GM21723 (cell line): ENCODE measurements around the gene UPK3BL1.
A peak's percentile ranks its signal among the peaks of the same experiment; 100 is the strongest.
"Not testable (repeated sequence)": the region's sequence is repeated elsewhere in the genome, so short reads cannot be mapped to it uniquely, and the experiment has no call there.

Experiments used
- ATAC-seq: cut with Tn5 transposase; IDR thresholded peaks from one replicate; pipeline ENCODE4 v1.9.1; 2021; ENCODE audit warnings: mild to moderate bottlenecking, moderate library complexity; ENCODE audit not compliant: unreplicated experiment

Gene UPK3BL1

DNA sequence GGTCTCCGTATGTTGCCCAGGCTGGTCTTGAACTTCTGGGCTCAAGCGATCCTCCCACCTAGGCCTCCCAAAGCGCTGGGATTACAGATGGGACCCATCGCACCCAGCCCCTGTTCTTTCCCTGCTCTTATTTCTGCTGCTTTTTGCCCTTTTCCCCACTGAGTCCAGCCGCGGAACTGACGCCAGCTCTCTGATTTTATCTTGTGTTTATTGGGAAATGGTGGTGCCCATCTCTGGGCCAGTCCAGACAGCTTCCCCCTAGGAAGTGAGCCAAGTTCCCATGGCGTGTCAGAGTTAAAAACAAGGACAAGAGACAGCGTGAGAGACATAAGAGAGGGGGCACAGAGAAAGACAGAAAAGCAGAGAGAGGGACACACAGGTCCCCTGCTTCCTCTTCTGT lies 12.0 kb downstream of the UPK3BL1 start:
- not testable (repeated sequence) for ATAC-seq

DNA sequence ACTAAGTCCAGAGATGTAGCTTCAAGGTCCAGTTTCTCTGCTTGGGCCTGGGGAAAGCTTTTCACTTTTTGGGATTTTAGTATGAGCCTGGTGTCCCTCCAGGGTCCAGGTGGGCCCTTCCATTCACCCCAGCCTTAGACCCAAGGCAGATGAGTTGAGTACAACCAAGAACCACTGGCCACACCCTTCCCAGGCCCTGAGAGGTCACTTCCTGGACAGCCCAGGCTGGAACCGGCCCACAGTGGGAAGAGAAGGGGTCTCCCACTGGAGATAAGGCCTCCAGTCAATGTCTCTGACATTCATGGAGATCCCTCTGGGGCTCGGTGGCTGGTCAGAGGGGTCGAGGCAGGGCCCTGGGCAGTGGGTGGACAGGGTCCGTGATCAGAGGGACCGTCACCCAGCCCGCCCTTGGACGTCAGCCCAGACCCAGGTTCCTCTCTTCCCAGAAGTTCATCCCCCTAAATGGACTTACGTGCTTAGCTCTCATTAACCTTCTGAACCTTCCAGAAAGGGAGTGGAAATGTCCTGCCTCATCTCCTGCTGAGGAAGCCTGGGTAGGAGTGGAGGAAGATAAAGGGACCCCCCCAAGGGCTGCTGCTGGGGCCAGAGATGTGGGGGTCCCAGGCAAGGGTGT lies 15.2 kb downstream of the UPK3BL1 start:
- ATAC-seq: not testable (repeated sequence)

DNA sequence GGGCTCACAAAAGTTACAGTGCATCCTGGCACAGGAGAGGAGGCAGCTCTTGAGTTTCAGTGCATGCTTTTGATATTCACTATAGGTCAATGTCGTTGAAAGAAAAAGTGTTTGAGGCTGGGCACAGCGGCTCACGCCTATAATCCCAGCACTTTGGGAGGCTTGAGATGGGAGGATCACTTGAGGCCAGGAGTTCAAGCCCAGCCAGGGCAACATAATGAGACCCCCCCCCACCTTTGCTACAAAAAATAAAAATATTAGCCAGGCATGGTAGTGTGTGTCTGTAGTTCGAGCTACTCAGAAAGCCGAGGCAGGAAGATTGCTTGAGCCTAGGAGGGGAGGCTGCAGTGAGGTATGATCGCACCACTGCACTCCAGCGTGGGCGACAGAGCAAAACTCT lies 24.5 kb downstream of the UPK3BL1 start:
- ATAC-seq: not testable (repeated sequence)

DNA sequence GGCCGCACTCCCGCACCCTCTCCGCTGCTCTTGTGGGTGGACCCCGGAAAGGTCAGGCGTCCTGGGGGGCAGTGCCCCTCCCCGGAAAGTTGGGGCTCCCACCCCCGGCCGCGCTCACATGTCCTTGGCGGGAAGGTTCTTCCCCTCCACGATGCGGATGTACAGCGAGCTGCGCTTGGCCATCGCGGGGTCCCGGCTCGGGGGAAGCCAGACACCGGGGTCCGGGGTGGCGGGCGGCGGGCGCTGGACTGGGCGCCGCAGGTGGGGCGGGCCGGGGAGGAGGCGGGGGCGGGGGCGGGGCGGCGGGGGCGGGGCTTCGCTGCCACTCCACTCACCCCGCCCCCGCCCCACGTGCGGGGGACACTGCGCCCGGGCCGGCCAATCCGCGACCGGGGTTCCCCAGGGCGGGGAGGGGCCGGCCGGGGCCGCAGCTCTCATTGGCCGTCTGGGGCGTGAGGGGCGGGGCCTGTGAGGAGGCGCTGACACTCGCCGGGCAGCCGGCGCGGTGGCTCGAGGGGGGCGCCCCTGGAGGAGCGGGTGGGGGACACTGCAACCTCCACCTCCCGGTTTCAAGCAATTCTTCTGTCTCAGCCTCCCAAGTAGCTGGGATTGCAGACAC lies 26.0 kb downstream of the UPK3BL1 start, which contains the start of gene RASA4:
RASA4 (minus strand) TSS at position 250 of the 619 bp plus-strand sequence; CDS start at position 183, 67 bp downstream.
- ATAC-seq: peak; percentile 58

DNA sequence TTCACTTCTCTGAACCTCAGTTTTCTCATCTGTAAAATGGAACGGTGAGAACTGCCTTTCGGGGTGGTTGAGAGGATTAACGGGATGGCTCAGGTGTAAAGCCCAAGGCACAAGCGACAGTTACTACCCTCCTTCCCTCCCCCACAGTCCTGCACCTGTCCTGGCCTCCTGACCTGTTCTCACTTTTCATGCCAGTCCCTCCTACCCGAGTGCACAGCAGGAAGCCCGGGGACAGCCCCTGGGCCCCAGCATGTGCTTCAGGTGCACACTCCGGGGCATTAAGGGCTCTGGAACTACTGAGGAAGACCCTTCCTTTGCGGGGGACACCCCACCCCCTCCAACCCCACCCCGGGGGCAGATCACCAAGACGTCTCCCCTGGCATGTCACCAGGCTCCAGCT lies 26.7 kb downstream of the UPK3BL1 start:
- peak; percentile 23 for ATAC-seq

GRCh38 chr7:102614873-102615272 lies 27.7 kb downstream of the UPK3BL1 start:
- ATAC-seq: not testable (repeated sequence)

GRCh38 chr7:102614346-102614697 lies 28.3 kb downstream of the UPK3BL1 start:
- peak; percentile 19 for ATAC-seq

DNA sequence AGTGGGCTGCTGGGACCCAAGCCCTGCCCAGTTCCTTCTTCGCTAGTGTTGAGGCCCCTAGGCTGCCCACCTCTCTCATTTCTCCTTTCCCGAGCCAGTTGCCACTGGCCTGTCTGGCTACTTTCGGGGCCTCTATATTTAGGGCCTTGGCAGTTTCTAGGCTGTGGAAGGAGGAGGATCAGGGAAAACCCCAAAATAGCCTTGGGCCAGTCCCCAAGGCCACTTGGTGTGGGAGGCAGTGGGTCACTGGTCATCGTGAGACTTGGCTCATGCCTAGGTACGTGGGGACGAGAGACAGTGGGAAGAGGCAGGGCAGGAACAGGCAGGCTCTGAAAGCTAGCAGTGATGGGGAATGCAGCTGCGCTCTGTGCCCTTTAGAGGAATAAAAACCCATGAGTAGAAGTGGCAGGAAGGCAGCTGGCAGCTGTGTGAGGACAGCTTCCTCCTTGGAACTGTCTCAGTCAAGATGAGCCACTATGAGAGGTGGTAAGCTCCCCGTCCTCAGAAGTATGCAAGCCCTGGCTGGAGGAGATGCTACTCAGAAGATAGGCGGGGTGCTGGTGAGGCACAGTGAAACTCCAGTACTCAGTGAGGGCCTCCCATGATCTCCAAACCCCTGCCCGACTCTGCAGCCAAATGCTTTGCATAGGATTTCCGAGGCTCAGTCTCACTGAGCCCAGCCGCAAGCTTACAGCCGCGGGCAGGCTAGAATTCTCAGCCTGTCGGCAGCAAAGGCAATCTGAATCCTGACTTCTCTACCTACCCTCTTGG lies 28.8 kb downstream of the UPK3BL1 start:
- peak; percentile 65 for ATAC-seq

- not testable (repeated sequence) for ATAC-seq
These were observed 30.8 kb downstream of the UPK3BL1 start for GRCh38 chr7:102611675-102612325.

DNA sequence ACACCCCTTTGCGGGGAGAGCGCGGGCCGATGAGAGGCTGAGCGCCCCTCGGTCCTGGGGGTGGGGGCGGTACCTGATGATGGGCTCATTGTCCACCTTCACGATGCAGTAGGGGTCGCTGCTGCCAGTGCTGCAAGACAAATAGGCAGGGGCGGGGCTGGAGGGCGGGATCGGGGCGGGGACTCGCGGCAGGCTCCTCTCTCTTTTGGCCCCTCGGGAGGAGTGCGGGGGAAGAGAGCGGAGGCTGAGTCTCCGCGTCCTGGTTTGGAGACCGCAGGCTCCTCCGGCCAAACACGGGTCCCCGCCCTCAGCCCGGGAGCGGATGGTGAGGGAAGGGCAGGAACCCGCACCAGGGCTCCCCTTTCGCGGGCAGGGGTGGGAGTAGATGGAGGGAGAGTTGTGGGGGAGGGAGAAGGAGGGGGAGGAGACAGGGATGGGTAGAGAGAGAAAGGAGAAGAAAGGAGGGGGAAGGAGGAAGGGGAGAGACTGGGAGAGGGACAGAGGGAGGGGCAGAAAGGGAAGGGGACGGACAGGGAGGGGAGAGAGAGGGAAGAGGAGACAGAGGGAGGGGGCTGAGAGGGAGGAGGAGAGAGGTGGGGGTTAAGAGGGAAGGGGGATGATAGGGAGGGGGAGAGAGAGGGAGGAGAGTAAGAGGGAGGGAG lies 31.4 kb downstream of the UPK3BL1 start:
- ATAC-seq: peak; percentile 32

DNA sequence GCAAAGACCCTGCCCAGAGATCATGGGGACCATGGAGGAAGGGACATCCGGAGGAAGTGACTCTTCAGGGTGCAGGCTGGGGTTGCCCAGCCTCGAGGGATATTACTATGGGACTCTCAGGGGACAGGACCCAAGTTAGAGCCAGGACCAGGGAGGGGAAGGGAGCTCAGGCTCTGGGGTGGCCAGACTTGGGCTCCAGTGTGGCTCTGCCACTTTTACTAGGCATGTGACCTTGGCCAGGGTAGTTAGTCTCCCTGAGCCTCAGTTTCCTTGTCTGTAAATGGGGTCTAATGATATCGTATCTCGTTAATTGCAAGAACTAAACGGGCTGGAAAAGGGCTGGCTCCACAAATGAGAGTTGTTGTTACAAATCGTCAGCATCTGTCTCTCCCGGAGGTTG lies 32.1 kb downstream of the UPK3BL1 start:
- ATAC-seq: not testable (repeated sequence)

DNA sequence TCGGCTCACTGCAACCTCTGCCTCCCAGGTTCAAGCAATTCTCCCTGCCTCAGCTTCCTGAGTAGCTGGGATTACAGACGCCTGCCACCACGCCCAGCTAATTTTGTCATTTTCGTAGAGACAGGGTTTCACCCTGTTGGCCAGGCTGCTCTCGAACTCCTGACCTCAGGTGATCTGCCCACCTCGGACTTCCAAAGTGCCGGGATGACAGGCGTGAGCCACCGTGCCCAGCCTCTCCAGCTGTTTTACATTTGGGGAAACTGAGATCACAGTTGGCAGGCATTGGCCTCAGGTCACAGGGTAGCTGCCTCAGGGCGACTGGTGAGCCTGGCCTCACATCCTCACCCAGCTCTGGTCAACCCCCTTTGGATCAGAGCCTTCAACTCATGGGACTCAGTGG lies 32.9 kb downstream of the UPK3BL1 start:
- ATAC-seq: not testable (repeated sequence)

- not testable (repeated sequence) for ATAC-seq
These were observed 35.7 kb downstream of the UPK3BL1 start for GRCh38 chr7:102606848-102607247.

- not testable (repeated sequence) for ATAC-seq
These were observed 38.0 kb downstream of the UPK3BL1 start for GRCh38 chr7:102604431-102605145.

DNA sequence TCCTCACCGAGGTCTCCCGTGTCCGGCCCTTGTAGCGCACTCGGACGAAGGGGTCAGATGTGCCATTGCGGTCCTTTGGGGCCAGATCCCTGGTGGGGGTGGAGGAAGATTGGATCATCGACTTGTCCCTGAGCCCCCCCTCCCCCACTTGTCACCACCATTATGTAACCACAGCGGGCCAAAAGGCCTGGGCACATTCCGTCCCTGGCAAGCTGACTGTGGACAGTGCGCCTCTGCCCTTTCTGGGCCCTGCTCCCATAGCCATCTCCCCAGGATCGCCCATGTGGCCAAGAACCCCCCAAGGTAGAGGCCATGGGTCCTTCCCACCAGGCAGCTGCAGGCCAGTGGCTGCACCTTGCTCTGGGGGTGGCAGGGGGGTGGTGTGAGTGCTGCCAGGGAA lies 40.3 kb downstream of the UPK3BL1 start:
- ATAC-seq: not testable (repeated sequence)

DNA sequence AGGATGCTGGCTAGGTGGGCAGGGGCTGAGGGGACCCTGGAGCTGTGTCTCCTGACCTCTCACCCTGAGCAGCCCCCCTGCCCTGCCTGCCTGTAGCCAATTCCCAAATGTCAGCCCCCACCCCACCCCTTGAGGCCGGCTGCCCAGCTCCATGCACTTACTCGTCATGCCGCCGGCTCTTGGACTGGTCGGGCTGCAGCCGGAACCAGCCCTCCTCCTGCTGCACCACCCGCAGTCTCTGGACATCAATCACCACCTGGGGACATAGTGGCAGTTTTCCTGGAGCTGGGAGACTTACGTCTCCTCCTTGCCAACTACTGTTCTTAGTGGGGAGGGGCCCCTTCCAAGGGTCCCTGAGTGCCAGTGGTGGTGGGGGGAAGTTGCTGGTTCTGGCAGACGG lies 42.9 kb downstream of the UPK3BL1 start:
- not testable (repeated sequence) for ATAC-seq

- ATAC-seq: not testable (repeated sequence)
These were observed 46.6 kb downstream of the UPK3BL1 start for GRCh38 chr7:102596036-102596435.

DNA sequence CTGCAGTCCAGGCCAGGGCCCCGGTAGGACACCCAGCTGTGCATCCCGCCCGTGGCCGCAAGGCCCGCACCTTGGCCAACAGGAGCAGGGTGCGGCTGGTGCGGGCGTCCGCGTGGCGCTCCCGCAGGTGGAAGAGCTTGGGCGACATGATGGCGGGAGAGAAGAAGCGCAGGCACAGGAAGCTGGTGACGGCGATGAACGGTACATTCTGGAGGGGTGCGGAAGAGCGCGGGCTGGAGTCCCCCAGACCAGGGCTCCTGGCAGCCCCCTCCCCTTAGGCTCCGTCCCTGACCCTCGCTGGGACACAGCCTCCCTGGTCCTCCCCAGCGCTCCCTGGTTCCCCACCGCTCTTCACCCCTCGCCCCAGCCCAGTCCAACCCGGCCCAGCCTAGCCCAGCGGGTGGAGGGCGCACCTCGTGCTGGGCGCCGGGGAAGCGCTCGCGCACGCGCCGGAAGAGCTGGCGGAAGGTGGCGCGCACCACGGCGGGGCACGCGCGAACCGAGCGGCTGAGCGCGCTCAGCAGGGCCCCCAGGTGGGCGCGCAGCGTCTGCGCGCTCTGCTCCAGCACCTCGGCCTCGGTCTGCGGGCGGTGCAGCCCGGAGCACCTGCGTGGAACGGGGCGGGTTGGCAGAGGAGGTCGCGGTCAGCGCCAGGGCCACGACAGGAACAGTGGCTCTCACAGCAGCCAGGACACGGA lies 48.8 kb downstream of the UPK3BL1 start:
- ATAC-seq: peak; percentile 63

- peak; percentile 48 for ATAC-seq
These were observed 50.0 kb downstream of the UPK3BL1 start for GRCh38 chr7:102592477-102593019.
